CD4-positive, alpha-beta T cell treated with Interleukin-17A for 1 hour (primary cell): Measurements from ENCODE around the gene ITIH6.
A peak's percentile ranks its signal among the peaks of the same experiment; 100 is the strongest.
"Not testable (repeated sequence)": the region's sequence is repeated elsewhere in the genome, so short reads cannot be mapped to it uniquely, and the experiment has no call there.

Source experiments
- DNase-seq: peaks from one replicate; pipeline ENCODE4 v3.0.0-alpha.2; 2020

Gene ITIH6

DNA sequence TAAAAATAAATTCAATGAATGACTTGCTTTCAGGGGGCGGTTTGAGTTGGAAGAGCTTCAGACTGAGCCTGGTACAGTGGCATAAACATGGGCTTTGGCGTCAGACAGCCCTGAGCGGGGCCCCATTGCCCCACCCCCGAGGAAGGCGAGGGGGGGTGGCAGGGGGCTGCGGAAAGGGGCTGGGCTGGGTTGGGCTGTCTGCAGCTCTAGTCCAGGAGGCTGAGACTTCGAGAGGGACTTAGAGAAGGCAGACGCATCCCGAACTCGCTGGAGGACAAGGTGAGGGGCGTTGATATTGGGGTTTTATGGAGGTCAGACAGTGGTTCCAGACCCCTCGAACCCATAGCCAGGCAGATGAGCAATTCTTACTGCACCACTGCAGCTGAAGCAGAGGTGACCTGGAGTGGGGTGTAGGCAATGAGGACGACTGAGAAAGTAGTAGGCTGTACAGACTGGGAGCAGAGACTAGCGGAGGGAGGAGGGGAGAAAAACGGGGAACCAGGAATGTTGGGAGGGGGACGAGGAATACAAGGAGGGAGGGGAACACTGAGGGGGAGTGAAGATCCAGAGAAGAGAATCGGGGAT lies 9.6 kb upstream of the ITIH6 start, which contains the start of gene MAGED2:
Gene MAGED2 (plus strand): TSS at position 222 of the 585 bp plus-strand sequence. CDS start 1,587 bp downstream, outside the sequence.
- peak; percentile 62 for DNase-seq

DNA sequence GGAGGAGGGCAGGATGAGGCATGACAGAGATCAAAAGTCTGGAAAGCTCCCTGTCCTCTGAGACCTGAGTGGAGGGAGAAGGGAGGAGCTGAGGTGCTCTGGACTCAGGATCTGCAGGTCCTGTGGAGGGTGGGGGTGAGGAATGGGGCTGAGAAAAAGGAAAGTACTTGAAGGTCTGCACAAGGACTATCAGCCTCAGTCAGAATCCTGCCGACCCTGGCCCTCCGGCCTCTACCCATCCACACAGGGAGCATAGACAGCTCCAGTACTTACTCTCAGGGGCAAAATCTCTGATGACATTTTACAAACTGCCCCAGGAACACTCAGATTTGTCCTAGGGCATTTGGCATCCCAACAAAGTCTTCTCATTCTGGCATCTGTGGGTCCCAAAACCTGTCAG lies 991 bp upstream of the ITIH6 start:
- no peak for DNase-seq

DNA sequence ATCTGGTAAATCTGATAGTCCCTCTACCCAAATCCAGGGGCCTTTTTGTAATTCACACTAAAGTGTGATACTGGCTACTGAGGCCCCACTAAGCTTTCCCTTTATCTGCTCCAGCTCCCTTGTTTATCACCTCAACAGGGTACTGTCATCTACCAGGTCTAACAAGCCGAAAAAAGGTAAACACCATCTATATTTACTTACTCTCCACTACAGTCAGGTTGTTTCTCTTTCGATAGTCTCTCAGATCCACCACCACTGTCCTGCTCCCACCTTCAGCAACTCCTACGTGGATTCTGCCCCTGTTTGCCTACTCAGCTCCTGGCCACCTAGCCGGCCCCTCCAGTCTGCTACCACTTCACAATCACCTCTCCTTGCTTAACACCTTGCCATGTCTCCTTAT lies 3.3 kb downstream of the ITIH6 start:
- DNase-seq, result no peak

DNA sequence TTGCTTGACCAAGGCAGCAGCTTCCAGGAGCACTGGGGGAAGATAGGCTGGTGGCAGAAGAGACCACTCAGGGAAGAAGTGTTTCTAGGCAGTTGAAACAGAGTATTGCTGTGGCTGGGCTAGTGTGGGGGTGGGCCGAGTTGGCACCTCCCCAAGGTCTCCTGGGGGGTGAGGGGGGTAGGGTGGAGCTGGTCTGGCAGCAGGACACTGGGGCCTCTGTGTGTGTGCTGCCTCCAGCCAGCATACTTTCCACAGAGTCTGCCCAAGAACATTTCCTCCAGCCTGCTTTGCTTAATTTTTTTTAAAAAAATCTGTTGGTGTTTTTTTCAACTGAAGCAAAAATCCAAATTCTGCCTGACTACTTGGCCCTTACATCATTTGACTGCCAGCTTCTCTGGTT lies 4.0 kb downstream of the ITIH6 start:
- DNase-seq, result no peak

DNA sequence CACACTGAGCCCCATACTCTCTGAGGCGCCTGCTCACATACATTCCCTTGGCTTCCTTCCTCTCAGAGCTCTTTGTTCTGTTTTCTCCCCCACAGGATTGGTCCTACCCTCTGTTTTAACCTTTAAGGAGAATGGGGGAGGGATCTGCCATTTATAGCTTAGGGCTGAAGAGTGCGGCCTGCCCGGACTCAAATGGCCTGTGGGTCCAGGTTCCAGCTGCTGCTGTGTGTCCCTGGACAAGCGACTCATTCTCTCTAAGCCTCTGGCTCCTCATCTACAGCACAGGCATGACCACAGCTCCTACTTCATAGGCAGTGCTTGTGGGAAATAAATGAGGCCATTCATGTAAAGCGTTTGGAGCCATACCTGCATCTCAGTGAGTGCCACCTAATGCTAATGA lies 8.7 kb downstream of the ITIH6 start:
- DNase-seq, result not testable (repeated sequence)

DNA sequence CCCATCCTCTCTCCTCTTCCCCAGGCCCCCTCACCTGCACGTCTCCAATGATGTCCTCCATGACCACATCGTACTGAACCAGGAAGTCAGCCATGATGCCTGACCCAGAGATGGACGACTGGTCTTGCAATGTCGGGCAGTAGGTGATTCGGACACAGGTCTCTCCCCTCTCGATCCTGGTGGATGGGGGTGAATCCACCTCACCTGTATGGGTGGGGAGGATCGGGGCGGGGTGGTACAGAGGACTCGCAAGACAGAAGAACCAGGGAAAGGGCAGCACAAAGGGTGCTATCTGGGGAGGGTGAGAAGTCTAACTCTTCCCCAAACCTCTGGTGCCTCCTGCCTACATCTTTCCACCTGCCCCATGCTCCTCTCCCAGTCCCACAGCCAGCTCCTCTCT lies 9.6 kb downstream of the ITIH6 start:
- DNase-seq, result no peak

DNA sequence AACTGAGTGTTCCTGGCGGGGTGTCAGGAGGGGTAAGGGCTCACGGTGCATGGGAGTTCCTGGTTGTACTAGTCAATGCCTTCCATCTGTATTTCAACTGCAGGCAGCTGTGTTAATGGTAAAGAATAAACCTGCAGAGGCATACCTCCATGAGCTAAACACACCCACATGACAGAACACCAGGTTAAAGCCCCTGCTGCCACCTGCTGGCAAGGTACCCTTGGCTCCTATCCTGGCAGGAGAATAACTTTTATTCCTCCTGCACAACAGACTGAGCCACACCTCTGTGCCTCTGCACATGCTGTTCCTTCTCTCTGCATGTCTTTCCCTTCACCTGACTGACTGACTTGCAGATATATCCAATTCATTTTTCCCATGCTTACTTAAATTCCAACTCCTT lies 11.1 kb downstream of the ITIH6 start:
- peak; percentile 49 for DNase-seq

DNA sequence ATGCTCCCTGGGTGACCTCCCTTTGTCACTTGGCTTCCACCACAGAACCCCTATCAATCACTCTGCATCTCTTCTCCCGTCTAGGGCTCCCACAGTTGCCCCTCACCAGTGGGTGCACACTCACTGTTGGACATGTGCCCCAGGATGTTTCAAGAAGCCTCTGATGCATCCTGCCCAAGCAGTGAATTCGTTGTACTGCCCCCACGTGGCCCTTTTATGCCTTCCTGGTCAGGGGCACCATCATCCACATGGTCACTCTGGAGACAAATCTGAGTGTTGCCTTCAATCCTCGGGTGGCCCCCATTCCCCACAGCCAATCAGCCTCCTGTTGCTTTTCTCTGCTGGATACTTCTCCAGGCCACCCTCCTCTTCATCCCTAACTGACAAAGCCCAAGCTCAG lies 12.2 kb downstream of the ITIH6 start:
- no peak for DNase-seq

DNA sequence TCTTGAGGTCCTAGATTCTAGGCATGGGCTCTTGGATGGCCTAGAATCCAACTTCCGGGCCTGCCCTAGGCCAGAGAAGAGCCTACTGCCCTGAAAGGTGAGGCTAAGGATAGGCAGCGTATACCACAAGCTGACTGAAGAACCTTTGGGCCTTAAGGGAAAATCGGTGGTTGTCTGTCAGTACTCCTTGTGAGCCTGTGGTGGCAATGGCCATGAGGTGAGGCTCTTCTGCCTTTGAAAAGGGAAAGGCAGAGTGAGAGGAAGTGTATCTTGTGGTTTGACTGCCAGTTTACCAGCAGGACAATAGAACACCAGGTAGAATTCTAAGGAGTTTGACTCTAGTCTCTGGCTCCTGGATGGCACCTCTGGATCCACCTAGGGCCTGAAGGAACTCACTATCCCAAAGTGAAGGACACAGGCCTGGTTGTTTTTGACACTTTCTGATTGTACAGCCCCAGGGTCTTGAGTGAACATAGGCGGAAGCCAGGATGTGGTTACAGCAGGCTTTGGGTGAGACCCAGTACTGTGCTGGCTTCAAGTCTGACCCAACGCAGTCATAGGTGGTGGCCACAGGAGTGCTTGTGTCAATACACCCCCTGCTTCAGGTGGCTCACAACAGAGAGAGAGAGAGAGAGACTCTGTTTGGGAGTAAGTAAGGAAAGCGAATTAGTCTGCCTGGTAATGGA lies 20.9 kb downstream of the ITIH6 start:
- peak; percentile 5 for DNase-seq

DNA sequence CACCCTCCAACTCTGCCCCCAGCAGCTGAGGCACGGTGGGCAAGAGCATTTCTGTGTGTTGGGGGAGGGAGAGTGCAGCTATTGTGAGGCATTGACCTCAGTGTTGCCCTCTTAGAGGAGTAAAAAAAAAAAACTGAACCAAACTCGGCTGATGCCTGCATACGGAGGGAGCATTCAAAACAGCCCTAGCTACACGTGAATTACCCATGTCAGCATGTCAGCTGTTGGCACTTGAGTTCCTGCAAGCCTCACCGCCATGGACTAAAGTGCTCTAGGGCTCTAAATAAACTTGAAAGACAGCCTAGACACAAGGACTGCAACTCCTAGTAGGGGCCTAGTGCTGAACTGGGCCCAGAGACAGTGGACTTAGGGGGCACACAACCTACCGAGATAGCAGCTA lies 22.0 kb downstream of the ITIH6 start:
- no peak for DNase-seq

DNA sequence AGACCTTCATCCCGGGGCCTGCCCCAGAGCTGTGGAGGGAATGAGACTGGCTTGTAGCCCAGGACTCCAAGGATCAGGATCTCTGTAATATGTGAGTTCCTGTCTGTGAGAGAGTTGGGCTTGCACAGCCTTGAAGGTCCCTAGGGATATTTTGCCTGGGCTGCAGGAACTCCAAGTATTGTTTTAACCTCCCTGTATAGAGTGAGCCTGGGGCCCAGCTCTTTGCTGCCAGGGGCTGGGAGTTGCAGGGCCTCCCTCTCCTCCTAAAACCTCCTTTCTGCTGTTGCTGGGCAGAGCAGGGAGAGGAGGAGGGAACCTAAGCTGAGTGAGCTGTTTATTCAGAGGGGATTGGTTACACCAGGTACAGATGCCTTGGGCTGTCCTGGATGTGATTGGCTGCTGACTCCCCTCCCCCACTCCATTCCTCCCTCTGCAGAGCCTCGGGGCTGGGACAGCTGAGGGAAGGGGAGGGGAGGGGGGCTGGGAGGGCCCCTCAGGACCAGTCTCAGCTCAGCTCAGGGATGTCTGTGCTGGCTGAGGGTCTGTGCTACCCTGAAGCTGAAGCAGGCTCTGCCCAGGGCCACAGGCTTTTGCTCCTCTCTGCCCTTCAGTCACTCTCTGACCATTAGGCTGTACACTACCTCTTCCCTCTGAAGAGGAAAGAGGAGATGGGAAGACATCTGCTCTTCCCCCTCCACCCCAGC lies 23.5 kb downstream of the ITIH6 start:
- DNase-seq, result not testable (repeated sequence)

DNA sequence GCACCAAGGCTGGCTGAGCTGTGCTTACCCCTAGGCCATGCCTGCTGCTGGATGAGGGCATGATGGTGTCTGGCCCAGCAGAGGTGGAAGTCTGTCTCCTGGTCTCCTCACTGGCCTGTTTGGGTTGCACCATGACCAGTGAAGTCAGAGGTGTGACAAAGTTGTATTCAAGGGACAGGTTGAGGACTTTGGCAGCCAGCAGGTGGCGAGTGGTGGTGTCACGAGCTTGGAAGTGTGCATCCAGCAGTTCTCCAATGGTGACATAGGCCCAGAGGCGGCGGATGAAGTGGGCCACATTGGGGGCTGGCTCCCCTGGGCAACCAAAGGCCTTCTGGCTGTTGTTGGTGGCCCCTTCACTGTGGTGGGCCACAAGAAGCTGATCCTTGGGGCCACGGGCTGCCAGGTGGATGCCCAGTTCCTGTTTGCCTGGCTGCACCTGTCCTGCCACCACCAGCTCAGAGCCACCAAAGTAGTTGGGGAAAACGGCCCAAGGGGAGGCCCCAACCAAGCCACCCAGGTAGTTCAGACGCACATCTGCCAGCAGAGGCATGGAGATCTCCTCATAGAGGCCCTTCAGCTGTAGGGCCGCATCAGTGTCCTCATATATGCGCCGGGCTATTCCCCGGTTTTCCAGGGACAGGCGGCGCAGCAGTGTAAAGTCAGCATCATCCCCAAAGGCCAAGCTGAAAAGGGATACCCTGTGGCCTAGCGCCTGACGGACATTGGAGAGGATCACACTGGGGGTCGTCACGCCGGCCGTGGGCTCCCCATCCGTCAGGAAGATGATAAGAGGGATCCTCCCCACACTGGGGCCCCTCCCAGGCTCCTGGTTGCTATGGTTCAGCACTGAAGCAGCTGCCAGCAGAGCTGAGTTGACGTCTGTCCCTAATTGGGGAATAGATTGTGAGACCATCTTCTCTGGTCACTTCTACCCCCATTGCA lies 39.7 kb downstream of the ITIH6 start:
- no peak for DNase-seq

DNA sequence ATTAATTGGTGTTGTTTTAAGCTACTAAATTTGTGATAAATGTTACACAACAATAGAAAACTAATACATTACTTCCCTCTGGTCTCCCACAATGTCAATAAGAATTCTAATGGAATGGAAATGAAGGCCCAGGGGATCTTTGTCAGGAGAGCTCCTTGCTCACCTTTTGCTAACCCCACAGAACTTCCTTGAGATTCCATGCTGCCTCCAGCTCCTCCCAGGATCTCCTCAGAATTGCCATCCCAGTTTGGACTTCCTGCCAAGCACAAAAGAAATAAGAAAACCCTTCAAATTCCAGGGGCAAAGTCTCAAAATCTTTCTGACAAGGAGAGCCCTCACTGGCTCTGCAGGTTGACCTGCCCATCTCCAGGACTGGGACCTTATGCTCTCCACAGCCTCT lies 43.2 kb downstream of the ITIH6 start:
- no peak for DNase-seq

DNA sequence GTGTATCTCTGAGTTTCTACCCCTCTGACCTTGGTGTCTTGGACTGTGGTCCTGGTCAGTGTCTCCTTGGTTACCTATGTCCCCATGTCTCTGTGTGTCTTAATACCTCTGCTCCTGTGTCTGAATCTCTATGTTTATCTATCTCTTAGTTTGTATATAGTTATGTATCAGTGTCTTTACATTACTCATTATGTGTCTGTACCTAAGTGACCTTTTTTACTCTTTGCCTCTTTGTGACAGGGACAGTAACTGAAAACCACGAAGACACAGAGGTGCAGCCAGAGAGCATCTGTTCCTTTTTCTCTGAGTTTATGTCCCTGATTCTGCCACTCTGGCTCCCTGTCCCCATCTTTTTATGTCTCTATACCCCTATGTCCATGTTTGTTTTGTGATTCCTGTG lies 49.4 kb downstream of the ITIH6 start:
- no peak for DNase-seq

DNA sequence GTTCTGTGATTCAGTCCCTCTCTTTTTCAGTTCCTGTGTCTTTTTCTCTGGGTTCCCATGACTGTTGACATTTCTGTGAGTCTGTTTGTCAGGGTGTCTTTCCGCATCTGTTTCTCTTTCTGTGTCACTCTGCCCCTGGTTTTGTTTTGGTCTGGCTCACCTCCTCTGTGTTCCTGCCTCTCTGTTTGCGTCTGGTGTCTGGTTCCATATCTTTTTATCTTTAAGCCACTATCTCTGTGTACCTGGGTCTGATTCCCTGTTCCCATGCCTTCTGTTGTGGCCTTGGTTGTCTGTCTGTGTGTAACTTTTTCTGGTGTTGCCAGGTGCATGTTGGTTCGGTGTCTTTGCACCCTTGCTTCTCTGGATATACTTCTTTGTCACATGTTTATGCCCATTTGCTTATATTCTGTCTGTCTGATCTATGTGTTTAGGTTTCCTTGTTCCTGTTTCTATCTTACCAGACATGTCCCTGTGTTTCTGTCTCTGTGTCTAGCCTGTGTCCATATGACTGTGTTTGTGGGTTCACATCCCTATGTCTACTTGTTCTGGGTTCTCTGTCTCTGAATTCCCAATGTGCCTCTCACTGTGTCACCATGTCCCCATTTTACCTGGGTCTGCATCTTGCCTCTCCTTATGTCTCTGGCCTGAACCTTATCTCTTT lies 50.2 kb downstream of the ITIH6 start:
- DNase-seq, result no peak

DNA sequence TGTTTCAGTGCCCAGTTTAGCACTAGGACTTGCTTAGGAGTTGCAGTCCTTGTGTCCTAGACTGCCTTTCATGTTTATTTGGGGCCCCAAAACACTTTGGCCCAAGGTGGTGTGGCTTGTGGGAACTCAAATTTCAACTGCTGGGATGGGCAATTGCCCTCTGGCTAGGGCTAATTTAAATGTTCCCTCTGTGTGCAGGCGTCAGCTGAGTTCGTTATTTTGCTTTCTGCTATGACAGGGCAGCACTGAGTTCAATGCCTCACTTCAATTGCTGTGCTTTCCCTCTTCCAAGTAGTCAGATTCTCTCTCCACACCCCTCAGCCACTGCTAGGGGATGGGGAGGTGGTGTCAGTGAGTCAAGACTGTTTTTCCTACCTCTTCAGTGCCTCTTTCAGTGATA lies 51.1 kb downstream of the ITIH6 start:
- DNase-seq, result no peak

DNA sequence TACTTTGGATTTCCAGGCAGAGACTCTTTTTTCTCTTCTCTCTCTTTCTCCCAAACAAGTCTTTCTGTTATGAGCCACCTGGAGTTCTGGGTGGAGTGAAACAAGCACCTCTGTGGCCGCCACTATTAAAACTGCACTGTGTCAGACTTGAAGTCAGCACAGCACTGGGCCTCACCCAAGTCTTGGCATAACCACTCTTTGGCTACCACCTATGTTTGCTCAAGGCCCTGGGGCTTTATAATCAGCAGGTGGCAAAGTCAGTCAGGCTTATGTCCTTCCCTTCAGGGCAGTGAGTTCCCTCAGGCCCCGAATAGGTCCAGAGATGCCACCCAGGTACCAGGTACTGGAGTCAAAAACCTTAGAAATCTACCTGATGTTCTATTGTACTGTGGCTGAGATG lies 52.4 kb downstream of the ITIH6 start:
- no peak for DNase-seq

DNA sequence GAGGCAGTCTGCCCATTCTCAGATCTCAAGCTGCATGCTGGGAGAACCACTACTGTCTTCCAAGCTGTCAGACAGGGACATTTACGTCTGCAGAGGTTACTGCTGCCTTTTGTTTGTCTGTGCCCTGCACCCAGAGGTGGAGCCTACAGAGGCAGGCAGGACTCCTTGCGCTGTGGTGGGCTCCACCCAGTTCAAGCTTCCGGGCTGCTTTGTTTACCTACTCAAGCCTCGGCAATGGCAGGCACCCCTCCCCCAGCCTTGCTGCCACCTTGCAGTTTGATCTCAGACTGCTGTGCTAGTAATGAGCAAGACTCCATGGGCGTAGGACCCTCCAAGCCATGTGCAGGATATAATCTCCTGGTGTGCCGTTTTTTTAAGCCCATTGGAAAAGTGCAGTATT lies 59.5 kb downstream of the ITIH6 start:
- DNase-seq, result peak; percentile 26

DNA sequence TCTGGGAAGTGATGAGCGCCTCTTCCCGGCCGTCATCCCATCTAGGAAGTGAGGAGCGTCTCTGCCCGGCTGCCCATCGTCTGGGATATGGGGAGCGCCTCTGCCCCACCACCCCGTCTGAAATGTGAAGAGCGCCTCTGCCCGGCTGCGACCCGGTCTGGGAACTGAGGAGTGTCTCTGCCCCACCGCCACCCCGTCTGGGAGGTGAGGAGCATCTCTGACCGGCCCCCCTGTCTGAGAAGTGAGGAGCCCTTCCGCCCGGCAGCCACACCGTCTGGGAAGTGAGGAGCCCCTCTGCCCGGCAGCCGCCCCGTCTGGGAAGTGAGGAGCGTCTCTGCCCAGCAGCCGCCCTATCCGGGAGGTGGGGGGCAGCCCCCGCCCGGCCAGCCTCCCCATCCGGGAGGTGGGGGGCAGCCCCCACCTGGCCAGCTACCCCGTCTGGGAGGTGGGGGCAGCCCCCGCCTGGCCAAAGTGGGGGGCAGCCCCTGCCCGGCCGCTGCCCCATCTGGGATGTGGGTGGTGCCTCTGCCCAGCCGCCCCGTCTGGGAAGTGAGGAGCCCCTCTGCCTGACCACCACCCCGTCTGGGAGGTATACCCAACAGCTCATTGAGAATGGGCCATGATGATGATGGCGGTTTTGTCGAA lies 61.6 kb downstream of the ITIH6 start:
- DNase-seq, result not testable (repeated sequence)

DNA sequence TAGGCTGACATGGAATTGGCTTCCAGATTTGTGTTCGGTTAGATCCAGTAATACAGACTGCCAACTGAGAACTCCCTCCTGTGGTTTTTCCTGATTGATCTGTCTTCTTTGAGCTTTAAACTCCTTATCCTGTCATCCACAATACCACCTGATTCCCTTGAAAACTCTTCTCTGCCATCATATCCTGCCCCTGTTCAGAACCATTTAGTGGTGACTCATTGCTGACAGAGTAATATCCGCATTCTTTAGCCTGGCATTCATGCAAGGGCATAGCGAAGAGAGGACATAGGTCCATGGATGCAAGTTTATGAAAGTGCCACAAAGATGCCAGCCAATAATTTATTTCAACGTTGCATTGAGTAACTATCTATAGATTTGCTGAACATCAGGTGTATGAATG lies 76.6 kb downstream of the ITIH6 start:
- DNase-seq, result no peak

DNA sequence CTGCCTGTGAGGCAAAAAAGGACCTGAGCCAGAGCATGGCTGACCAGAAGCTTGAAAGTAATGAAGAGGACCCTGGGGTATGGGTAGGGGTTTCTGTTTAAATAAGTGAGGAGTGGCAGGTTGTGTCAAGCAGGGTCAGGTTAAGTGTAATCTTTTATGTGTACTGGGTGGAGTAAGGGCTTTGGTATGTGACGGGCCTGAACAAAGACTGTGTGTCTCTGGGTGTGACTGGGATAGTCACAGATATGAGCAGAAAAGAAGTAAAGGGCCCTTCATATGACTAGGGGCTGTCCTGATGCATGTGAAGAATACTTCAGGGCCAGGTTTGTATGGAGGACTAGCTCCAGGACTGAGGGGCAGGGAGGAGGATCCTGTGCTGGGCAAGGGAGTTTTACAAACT lies 82.4 kb downstream of the ITIH6 start:
- no peak for DNase-seq

DNA sequence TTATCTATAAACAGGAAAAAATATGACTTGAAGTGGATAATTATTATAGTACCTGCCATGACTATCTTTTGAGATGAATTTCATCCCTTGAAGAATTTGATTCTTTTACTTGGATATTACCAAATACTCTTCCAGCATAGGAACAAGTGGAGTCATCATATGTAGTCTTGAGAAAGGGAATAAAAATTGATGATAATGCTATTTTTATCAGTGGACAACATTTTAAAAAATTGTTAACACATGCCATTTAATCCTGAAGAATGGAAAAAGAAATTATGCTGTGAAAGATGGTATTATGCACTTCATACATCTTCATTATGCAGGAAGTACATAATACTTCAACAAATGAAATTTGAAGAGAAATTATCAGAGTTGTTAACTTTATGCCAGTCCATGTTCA lies 83.6 kb downstream of the ITIH6 start:
- no peak for DNase-seq
